ENCODE data around the gene CHKB. TPM values are rescaled to one million over a fixed set of nuclear protein-coding genes. Genes with fewer than 3 reads are reported as not detected.

CHKB gene
- total RNA-seq, 1 experiment from 2014 or later = 55.1 TPM

- no peak overlapping the region for H3K9ac ChIP-seq (ENCODE audit: low read length)
- no peaks in the 10 kb centered on the region for H3K36me3 ChIP-seq (ENCODE audit: control insufficient read depth in 1 of 2, insufficient read depth in 2 of 2, low read length in 2 of 2)
These were observed 29.3 kb downstream of the CHKB start for GRCh38 chr22:50553310-50553709.

GRCh38 chr22:50551160-50551752 lies 31.4 kb downstream of the CHKB start:
- BruUV-seq (replicated peaks) = no TSS peak
- Histone ChIP-seq H3K4me2 (ENCODE audit: low read length) (no peak overlapping the region), H3K4me3 (replicated peaks in 1 of 2; ENCODE audit: low read depth in 1 of 2, low read length in 2 of 2) (no peak overlapping the region), H4K20me1 (ENCODE audit: insufficient read depth) (no peaks in the 10 kb centered on the region), H3K27ac (ENCODE audit: low read depth, low read length) (no peak overlapping the region), H3K4me1 (ENCODE audit: control insufficient read depth in 1 of 2, insufficient read depth in 2 of 2, low read length in 2 of 2) (no peaks in the 10 kb centered on the region), H3K9me3 (ENCODE audit: control insufficient read depth in 1 of 2, insufficient read depth in 1 of 2, low read depth in 1 of 2, low read length in 2 of 2) (no peaks in the 10 kb centered on the region), H3K79me2 (ENCODE audit: insufficient read depth, low read length) (no peaks in the 10 kb centered on the region), H3K9ac (ENCODE audit: low read length) (no peak overlapping the region), H2AFZ (ENCODE audit: low read depth, low read length, poor library complexity, severe bottlenecking) (no peak overlapping the region), H3K9me2 (ENCODE audit: insufficient read depth) (no peaks in the 10 kb centered on the region), H3K36me3 (ENCODE audit: control insufficient read depth in 1 of 2, insufficient read depth in 2 of 2, low read length in 2 of 2) (no peaks in the 10 kb centered on the region), H3K27me3 (ENCODE audit: insufficient read depth, low read length) (no peaks in the 10 kb centered on the region)
- DNase-seq (ENCODE audit: low read depth, low spot score) = no peak
- CTCF ChIA-PET = interaction anchor here (1.0 kb wide), 1 partner anchor 11 kb away, joined by 4 read pairs; the partner anchor contains the start of gene SYCE3
- RAD21 ChIA-PET (ENCODE audit: low non-redundant PET in 1 of 2, low total read pairs in 2 of 2, uncharacterized antibody in 2 of 2, unreplicated experiment in 2 of 2) = no interaction called here
- intact Hi-C loops (cut with micrococcal nuclease) = no loop called here
- POLR2A ChIA-PET = interaction anchor here (0.6 kb wide), 1 partner anchor 11 kb away, joined by 4 read pairs; no protein-coding TSS in a partner anchor
- ATAC-seq = no peak
- TF ChIP-seq FOSL1 (IDR thresholded peaks at IDR 0.05; ENCODE audit: low read depth) (no peak), YY1 (IDR thresholded peaks at IDR 0.05; ENCODE audit: extremely low read depth, insufficient replicate concordance, low read depth, low read length) (no peak), MAX (IDR thresholded peaks at IDR 0.05) (no peak), ATF3 (IDR thresholded peaks at IDR 0.05) (no peak), SIN3A (IDR thresholded peaks at IDR 0.05; ENCODE audit: low read depth) (no peak), ELF1 (IDR thresholded peaks at IDR 0.05; ENCODE audit: borderline replicate concordance, low read depth) (no peak), TCF7L2 (IDR thresholded peaks at IDR 0.05; ENCODE audit: borderline replicate concordance, extremely low read depth, insufficient read depth, insufficient read length) (no peak), EGR1 (IDR thresholded peaks at IDR 0.05; ENCODE audit: low read depth) (no peak), EZH2 (IDR thresholded peaks at IDR 0.05) (no peak), POLR2A (IDR thresholded peaks at IDR 0.05; ENCODE audit: borderline replicate concordance, extremely low read depth, insufficient read depth, insufficient read length) (no peak), ZFX (IDR thresholded peaks at IDR 0.05) (no peak), RAD21 (IDR thresholded peaks at IDR 0.05; ENCODE audit: low read depth) (no peak), ZBTB33 (IDR thresholded peaks at IDR 0.05; ENCODE audit: extremely low read depth, insufficient replicate concordance, low read length) (no peak), CEBPB (IDR thresholded peaks at IDR 0.05; ENCODE audit: low read depth) (no peak)

More at GRCh38 chr22:50553310-50553709, 29.3 kb downstream of the CHKB start:
- no peaks in the 10 kb centered on the region for H3K4me1 ChIP-seq (ENCODE audit: control insufficient read depth in 1 of 2, insufficient read depth in 2 of 2, low read length in 2 of 2)
- H4K20me1 ChIP-seq (ENCODE audit: insufficient read depth) = no peaks in the 10 kb centered on the region
- ATAC-seq (no peak), DNase-seq (ENCODE audit: low read depth, low spot score) (no peak)
- no peak overlapping the region for H3K4me2 ChIP-seq (ENCODE audit: low read length)
- intact Hi-C loops (cut with micrococcal nuclease) = no loop called here
- TF ChIP-seq TCF7L2 (IDR thresholded peaks at IDR 0.05; ENCODE audit: borderline replicate concordance, extremely low read depth, insufficient read depth, insufficient read length) = no peak
- no peak for TF ChIP-seq SRF (IDR thresholded peaks at IDR 0.05; ENCODE audit: low read depth)
- TF ChIP-seq ZNF274 (IDR thresholded peaks at IDR 0.05; ENCODE audit: low read depth, low read length) = no peak
- no peak for TF ChIP-seq POLR2A (IDR thresholded peaks at IDR 0.05; ENCODE audit: borderline replicate concordance, extremely low read depth, insufficient read depth, insufficient read length)
- TF ChIP-seq ZFX (IDR thresholded peaks at IDR 0.05) = no peak
- TF ChIP-seq EGR1 (IDR thresholded peaks at IDR 0.05; ENCODE audit: low read depth) = no peak
- TF ChIP-seq JUND (IDR thresholded peaks at IDR 0.05) = no peak
- no peak for TF ChIP-seq RAD21 (IDR thresholded peaks at IDR 0.05; ENCODE audit: low read depth)
- no peak for TF ChIP-seq ATF3 (IDR thresholded peaks at IDR 0.05)
- no peak for TF ChIP-seq ELF1 (IDR thresholded peaks at IDR 0.05; ENCODE audit: borderline replicate concordance, low read depth)
- POLR2A ChIA-PET = no interaction called here
- no peak overlapping the region for H2AFZ ChIP-seq (ENCODE audit: low read depth, low read length, poor library complexity, severe bottlenecking)
- CTCF ChIA-PET = no interaction called here
- H3K27me3 ChIP-seq (ENCODE audit: insufficient read depth, low read length) = no peaks in the 10 kb centered on the region
- BruUV-seq (replicated peaks) = no TSS peak
- H3K4me3 ChIP-seq (replicated peaks in 1 of 2; ENCODE audit: low read depth in 1 of 2, low read length in 2 of 2) = no peak overlapping the region
- no peak overlapping the region for H3K27ac ChIP-seq (ENCODE audit: low read depth, low read length)
- H3K9me2 ChIP-seq (ENCODE audit: insufficient read depth) = no peaks in the 10 kb centered on the region
- RAD21 ChIA-PET (ENCODE audit: low non-redundant PET in 1 of 2, low total read pairs in 2 of 2, uncharacterized antibody in 2 of 2, unreplicated experiment in 2 of 2) = no interaction called here
- no peaks in the 10 kb centered on the region for H3K79me2 ChIP-seq (ENCODE audit: insufficient read depth, low read length)
- H3K9me3 ChIP-seq (ENCODE audit: control insufficient read depth in 1 of 2, insufficient read depth in 1 of 2, low read depth in 1 of 2, low read length in 2 of 2) = no peaks in the 10 kb centered on the region
